Neural progenitor cell (in vitro differentiated cells): ENCODE measurements around the gene HYI.

ENCODE experiments used
- EZH2 ChIP-seq: fragments of 200-600 bp; sonication (generic); IDR thresholded peaks from 2 replicates; pipeline ENCODE4 v1.6.1; 2017; ENCODE audit warnings: antibody characterized with exemption, mild to moderate bottlenecking, moderate library complexity
- TF ChIP-seq, protein P1 (sequence below): fragments of 200-600 bp; sonication (generic); IDR thresholded peaks from 2 replicates; pipeline ENCODE4 v1.5.1; 2017; ENCODE audit warnings: antibody characterized with exemption, mild to moderate bottlenecking

DNA sequence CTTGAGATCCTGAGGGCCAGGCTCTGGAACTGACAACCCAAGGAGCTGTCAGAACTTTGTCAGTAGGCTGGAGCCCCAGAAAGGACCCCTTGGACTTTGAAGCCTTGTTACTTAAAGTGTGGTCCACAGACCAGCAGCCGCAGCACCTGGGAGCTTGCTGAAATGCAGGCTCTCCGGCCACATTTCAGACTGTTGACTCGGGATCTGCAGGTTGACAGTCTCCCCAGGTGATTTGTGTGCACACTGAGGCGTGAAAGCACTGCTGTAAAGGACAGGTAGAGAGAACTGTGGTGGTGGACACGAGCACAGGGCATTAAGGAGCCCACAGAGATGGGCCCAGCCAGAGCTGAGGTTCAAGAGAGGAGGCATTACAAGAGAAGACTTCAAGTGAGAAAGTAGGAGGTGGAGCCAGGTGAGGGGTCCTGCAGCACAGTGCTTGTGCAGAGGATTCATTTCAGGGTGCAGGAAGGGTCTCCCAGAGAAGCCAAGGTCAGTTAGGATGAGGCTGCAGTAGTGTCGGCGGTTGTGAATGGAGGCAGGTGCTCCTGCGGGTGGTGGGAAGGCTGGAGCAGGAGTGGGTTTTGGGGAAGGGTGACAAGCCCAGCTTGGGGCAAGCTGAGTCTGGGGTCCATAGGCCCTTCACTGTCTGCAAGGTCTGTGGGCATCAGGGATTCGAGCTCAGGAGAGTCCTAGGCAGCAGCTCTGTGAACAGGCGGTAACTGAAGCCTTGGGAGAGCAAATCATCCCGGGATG is 4.6 kb downstream of the HYI start:
- TF ChIP-seq, protein P1, sequence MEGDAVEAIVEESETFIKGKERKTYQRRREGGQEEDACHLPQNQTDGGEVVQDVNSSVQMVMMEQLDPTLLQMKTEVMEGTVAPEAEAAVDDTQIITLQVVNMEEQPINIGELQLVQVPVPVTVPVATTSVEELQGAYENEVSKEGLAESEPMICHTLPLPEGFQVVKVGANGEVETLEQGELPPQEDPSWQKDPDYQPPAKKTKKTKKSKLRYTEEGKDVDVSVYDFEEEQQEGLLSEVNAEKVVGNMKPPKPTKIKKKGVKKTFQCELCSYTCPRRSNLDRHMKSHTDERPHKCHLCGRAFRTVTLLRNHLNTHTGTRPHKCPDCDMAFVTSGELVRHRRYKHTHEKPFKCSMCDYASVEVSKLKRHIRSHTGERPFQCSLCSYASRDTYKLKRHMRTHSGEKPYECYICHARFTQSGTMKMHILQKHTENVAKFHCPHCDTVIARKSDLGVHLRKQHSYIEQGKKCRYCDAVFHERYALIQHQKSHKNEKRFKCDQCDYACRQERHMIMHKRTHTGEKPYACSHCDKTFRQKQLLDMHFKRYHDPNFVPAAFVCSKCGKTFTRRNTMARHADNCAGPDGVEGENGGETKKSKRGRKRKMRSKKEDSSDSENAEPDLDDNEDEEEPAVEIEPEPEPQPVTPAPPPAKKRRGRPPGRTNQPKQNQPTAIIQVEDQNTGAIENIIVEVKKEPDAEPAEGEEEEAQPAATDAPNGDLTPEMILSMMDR = no peak
- no peak for TF ChIP-seq EZH2
